ENCODE measurements around the gene POU4F1. TPM values are rescaled to one million over a fixed set of nuclear protein-coding genes. Genes with fewer than 3 reads are reported as not detected.
A peak's percentile ranks its signal among the peaks of the same experiment; 100 is the strongest.
"Not testable (repeated sequence)": the region's sequence is repeated elsewhere in the genome, so short reads cannot be mapped to it uniquely, and the experiment has no call there.

Gene POU4F1, protein sequence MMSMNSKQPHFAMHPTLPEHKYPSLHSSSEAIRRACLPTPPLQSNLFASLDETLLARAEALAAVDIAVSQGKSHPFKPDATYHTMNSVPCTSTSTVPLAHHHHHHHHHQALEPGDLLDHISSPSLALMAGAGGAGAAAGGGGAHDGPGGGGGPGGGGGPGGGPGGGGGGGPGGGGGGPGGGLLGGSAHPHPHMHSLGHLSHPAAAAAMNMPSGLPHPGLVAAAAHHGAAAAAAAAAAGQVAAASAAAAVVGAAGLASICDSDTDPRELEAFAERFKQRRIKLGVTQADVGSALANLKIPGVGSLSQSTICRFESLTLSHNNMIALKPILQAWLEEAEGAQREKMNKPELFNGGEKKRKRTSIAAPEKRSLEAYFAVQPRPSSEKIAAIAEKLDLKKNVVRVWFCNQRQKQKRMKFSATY
- total RNA-seq: 10 to 100 TPM in 1 of 2 donors, 1 to 10 TPM in 1; 1.6 to 10.7 TPM
- 10 to 100 TPM; 16.6 to 16.8 TPM for polyA plus RNA-seq (ENCODE audit: insufficient read length in 2 of 2)
- long read RNA-seq, donor 1: 0 reads
- long read RNA-seq, donor 2, full-length matches to known transcripts: 1 of 1 reads
- long read RNA-seq, donor 2, partial matches to known transcripts: 0 of 1 reads
- long read RNA-seq, donor 2, other reads (novel, unspliced or antisense): 0 of 1 reads
- long read RNA-seq, donor 3, full-length matches to known transcripts: 2 of 2 reads
- long read RNA-seq, donor 3, partial matches to known transcripts: 0 of 2 reads
- long read RNA-seq, donor 3, other reads (novel, unspliced or antisense): 0 of 2 reads
- long read RNA-seq, donor 4: 0 reads

DNA sequence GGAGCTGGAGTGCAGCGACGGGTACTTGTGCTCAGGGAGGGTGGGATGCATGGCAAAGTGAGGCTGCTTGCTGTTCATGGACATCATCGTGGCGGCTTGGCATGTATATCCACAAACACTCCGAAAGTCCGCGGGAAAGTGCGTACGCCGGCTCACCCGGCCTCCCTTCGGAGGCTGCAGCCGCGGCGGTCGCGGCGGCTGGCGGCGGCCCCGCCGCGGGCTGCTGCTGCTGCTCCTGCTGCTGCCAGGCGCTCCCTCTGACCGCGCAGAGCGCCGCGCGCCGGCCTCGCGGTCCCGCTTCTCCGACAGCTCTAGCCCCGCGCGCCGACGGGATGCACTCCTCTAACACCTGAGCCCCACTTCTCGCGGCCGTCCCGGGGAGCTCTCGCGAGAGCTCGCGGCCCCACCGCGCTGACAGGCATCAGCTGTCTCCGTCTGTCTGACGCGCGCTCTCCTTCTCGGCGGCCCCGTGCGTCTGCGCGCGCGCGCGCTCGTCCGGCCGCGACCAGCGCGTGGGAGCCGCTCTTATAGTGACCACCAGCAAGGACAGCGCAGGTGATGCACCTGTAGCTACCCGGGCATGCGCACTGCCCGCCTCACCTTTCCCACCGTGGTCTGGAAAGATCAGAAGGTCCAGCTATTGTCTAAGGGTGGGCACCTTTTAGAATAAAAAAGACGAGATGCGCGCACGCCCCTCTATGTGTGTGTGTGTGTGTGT lies at the start of gene POU4F1:
POU4F1 (minus strand) TSS at position 313 of the 718 bp plus-strand sequence; CDS start at position 87, 226 bp downstream.
- H3K27ac ChIP-seq (ENCODE audit: low read depth, low read length): no peak within 1 kb of the TSS
- H3K4me3 ChIP-seq (ENCODE audit: low read depth, low read length): peak within 1 kb of the TSS; percentile 18
- no peaks in the 10 kb centered on the region for H3K9me3 ChIP-seq (ENCODE audit: control insufficient read depth, insufficient read depth, low read length)
- peaks cover 96% of the 10 kb centered on the region for H3K27me3 ChIP-seq (ENCODE audit: control insufficient read depth, insufficient read depth, low read length)
- WGBS (ENCODE audit: insufficient coverage): under 1% methylated on average over 76 of the region's 80 CpGs
- peak in 2 of 6 donors; percentile 84 to 93 for DNase-seq (ENCODE audit: low read depth in 4 of 6, low spot score in 6 of 6)
- peaks cover 2% of the 10 kb centered on the region for H3K36me3 ChIP-seq (ENCODE audit: control insufficient read depth, insufficient read depth, low read length)
- peaks cover 36% of the 10 kb centered on the region for H3K4me1 ChIP-seq (ENCODE audit: control insufficient read depth, insufficient read depth, low read length)

DNA sequence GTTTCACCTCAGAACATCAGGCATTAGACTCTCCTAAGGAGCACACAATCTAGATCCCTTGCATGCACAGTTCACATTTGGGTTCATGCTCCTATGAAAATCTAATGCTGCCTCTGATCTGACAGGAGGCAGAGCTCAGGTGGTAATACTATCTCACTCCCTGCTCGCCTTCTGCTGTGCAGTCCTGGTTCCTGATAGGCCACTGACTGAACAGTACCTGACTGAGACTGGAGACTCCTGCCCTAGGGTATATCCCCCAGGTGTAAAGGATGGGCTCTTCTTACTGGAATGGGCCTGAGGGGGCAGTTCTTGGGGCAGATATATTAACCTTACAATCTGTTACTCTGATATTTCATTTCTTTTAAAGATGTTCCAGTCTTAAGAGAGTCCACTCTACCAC lies 49.3 kb upstream of the POU4F1 start:
- DNase-seq (ENCODE audit: low read depth in 4 of 6, low spot score in 6 of 6): no peak
- Histone ChIP-seq H3K4me1 (ENCODE audit: control insufficient read depth, insufficient read depth, low read length) (no peaks in the 10 kb centered on the region), H3K27ac (ENCODE audit: low read depth, low read length) (no peak overlapping the region), H3K9me3 (ENCODE audit: control insufficient read depth, insufficient read depth, low read length) (no peaks in the 10 kb centered on the region), H3K36me3 (ENCODE audit: control insufficient read depth, insufficient read depth, low read length) (no peaks in the 10 kb centered on the region), H3K27me3 (ENCODE audit: control insufficient read depth, insufficient read depth, low read length) (no peaks in the 10 kb centered on the region), H3K4me3 (ENCODE audit: low read depth, low read length) (no peak overlapping the region)
- WGBS (ENCODE audit: insufficient coverage): 90% methylated on average over 1 of the region's 1 CpG

DNA sequence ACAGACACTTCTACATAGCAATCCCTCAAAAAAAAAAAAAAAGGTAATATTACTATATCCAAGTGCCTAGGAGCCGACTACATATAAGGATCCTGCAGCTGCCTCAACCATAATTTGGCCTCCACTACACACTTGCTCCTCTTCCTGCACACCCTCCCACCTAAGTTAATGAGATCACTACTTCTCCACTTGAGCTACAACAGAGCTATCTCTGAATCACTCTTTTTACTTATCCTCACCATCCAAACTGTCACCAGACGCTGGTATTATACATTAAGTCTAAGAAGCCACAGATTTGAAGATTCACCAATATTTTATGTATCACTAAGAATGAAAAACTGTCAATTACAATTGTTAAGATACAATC lies 47.3 kb upstream of the POU4F1 start:
- DNase-seq (ENCODE audit: low read depth in 4 of 6, low spot score in 6 of 6): no peak
- no peak overlapping the region for H3K27ac ChIP-seq (ENCODE audit: low read depth, low read length)
- no peaks in the 10 kb centered on the region for H3K36me3 ChIP-seq (ENCODE audit: control insufficient read depth, insufficient read depth, low read length)
- no peak overlapping the region for H3K4me3 ChIP-seq (ENCODE audit: low read depth, low read length)
- no peaks in the 10 kb centered on the region for H3K27me3 ChIP-seq (ENCODE audit: control insufficient read depth, insufficient read depth, low read length)
- no peaks in the 10 kb centered on the region for H3K4me1 ChIP-seq (ENCODE audit: control insufficient read depth, insufficient read depth, low read length)
- no peaks in the 10 kb centered on the region for H3K9me3 ChIP-seq (ENCODE audit: control insufficient read depth, insufficient read depth, low read length)
- WGBS (ENCODE audit: insufficient coverage): 100% methylated on average over 1 of the region's 2 CpGs

DNA sequence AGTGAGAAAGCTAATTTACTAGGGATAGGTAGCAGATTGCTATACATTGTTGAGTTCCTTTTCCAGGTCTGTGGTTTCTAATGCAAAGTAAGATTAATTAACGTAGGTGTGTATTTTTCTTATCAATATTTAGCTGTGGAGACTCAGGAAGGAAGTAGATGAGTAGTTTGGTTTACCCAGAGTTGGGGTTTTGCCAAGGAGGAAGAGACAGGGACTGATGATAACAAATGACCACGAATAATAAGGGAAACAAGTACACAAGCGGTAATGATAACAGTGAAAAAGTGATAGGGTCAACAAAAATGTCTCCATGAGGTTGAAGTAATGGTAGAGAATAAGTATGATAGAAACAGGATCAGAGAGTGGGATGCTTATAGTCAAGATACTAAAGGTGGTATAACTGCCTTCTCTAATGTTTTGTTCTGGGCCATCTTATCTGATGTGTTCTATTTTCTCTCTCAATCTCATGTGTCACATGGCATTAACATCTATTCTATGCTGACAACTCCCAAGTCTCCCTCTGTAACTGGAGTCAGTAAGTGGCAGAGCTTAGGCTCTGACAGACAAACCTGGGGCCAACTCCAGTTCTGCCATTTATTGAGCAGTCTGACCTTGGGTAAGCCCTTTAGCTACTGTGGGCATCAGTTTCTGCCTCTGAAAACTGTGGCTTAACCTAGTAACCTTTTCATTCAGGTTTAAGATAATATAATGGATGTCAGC lies 46.8 kb upstream of the POU4F1 start:
- H3K27ac ChIP-seq (ENCODE audit: low read depth, low read length): no peak overlapping the region
- no peaks in the 10 kb centered on the region for H3K36me3 ChIP-seq (ENCODE audit: control insufficient read depth, insufficient read depth, low read length)
- no peaks in the 10 kb centered on the region for H3K27me3 ChIP-seq (ENCODE audit: control insufficient read depth, insufficient read depth, low read length)
- DNase-seq (ENCODE audit: low read depth in 4 of 6, low spot score in 6 of 6): no peak
- H3K4me1 ChIP-seq (ENCODE audit: control insufficient read depth, insufficient read depth, low read length): no peaks in the 10 kb centered on the region
- no peaks in the 10 kb centered on the region for H3K9me3 ChIP-seq (ENCODE audit: control insufficient read depth, insufficient read depth, low read length)
- H3K4me3 ChIP-seq (ENCODE audit: low read depth, low read length): no peak overlapping the region
- WGBS (ENCODE audit: insufficient coverage): 95% methylated on average over 3 of the region's 3 CpGs

DNA sequence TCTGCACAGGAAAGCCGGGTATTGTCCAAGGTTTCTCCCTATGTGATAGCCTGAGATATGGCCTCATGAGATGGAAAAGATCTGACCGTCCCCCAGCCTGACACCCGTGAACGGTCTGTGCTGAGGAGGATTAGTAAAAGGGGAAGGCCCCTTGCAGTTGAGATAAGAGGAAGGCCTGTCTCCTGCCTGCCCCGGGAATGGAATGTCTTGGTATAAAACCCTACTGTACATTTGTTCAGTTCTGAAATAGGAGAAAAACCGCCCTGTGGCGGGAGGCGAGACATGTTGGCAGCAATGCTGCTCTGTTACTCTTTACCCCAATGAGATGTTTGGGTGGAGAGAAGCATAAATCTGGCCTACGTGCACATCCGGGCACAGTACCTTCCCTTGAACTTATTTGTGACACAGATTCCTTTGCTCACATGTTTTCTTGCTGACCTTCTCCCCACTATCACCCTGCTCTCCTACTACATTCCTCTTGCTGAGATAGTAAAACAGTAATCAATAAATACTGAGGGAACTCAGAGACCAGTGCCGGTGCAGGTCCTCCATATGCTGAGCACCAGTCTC lies 43.8 kb upstream of the POU4F1 start:
- not testable (repeated sequence) for H3K27me3 ChIP-seq (ENCODE audit: control insufficient read depth, insufficient read depth, low read length); H3K4me1 ChIP-seq (ENCODE audit: control insufficient read depth, insufficient read depth, low read length); DNase-seq (ENCODE audit: low read depth in 4 of 6, low spot score in 6 of 6); H3K4me3 ChIP-seq (ENCODE audit: low read depth, low read length); H3K36me3 ChIP-seq (ENCODE audit: control insufficient read depth, insufficient read depth, low read length); H3K9me3 ChIP-seq (ENCODE audit: control insufficient read depth, insufficient read depth, low read length); H3K27ac ChIP-seq (ENCODE audit: low read depth, low read length)
- 76% methylated on average over 2 of the region's 11 CpGs for WGBS (ENCODE audit: insufficient coverage)

DNA sequence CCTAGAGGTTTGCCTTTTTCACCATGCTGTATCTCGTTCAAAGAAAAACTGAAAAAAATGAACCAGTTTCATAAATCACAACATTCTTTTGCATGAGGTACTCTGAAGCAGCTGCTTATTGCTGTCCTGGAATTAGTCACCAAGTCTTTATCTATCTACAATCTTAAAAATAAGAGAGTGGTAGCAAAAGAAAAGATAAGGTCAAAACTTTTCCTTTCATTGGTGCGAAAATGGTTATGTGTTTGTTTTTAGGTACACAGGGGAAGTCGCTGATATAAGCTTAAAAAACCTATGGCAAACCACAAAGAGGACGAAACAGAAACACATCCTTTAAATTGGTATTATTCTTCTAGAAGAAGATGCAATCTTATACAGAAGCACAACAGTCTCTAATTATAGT lies 34.9 kb upstream of the POU4F1 start:
- H3K27me3 ChIP-seq (ENCODE audit: control insufficient read depth, insufficient read depth, low read length): no peaks in the 10 kb centered on the region
- no peak for DNase-seq (ENCODE audit: low read depth in 4 of 6, low spot score in 6 of 6)
- H3K27ac ChIP-seq (ENCODE audit: low read depth, low read length): no peak overlapping the region
- H3K36me3 ChIP-seq (ENCODE audit: control insufficient read depth, insufficient read depth, low read length): peaks cover 8% of the 10 kb centered on the region
- no peak overlapping the region for H3K4me3 ChIP-seq (ENCODE audit: low read depth, low read length)
- no CpG with 5 or more reads among the region's 4 CpGs for WGBS (ENCODE audit: insufficient coverage)
- no peaks in the 10 kb centered on the region for H3K9me3 ChIP-seq (ENCODE audit: control insufficient read depth, insufficient read depth, low read length)
- H3K4me1 ChIP-seq (ENCODE audit: control insufficient read depth, insufficient read depth, low read length): no peaks in the 10 kb centered on the region

DNA sequence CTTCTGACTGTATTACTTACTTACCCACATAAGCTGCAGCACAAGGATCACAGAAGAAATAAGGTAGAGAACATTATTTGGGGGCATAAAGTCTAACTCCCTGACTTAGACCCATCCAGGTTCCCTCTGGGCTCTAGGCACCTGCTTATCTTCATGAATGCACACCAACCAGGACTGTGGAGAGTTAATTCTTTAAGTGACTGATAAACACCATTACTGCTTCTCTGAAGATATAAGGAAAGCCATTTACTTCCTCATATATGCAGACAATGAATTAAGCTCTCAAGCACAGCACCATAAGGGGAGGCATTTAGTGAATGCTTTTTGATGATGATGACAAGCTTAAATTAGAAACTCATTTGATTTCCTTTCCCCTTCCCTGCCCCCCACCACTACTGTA lies 33.1 kb upstream of the POU4F1 start:
- no peak for DNase-seq (ENCODE audit: low read depth in 4 of 6, low spot score in 6 of 6)
- no peak overlapping the region for H3K4me3 ChIP-seq (ENCODE audit: low read depth, low read length)
- H3K27ac ChIP-seq (ENCODE audit: low read depth, low read length): no peak overlapping the region
- no peaks in the 10 kb centered on the region for H3K9me3 ChIP-seq (ENCODE audit: control insufficient read depth, insufficient read depth, low read length)
- H3K4me1 ChIP-seq (ENCODE audit: control insufficient read depth, insufficient read depth, low read length): no peaks in the 10 kb centered on the region
- peaks cover 4% of the 10 kb centered on the region for H3K36me3 ChIP-seq (ENCODE audit: control insufficient read depth, insufficient read depth, low read length)
- no peaks in the 10 kb centered on the region for H3K27me3 ChIP-seq (ENCODE audit: control insufficient read depth, insufficient read depth, low read length)

DNA sequence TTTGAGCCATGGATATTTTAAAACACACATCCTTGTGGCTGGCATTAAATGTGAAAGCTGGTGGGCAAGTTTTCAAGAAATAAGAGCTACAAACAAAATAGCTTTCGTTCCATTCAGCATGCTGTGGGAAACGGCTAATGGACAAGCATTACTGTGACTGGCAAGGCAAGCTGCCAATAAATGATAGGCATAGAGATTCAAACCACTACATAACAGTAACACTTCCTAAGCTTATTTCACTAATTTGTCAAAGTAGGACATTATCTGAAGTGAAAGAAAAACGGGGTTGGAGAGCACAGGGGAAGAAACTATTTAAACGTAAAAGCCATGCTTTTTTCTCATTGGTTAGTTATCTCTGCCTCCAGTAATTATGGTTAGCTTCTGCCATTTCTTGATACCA lies 29.6 kb upstream of the POU4F1 start:
- Histone ChIP-seq H3K4me1 (ENCODE audit: control insufficient read depth, insufficient read depth, low read length) (no peaks in the 10 kb centered on the region), H3K27ac (ENCODE audit: low read depth, low read length) (no peak overlapping the region), H3K4me3 (ENCODE audit: low read depth, low read length) (no peak overlapping the region), H3K9me3 (ENCODE audit: control insufficient read depth, insufficient read depth, low read length) (no peaks in the 10 kb centered on the region), H3K36me3 (ENCODE audit: control insufficient read depth, insufficient read depth, low read length) (no peaks in the 10 kb centered on the region), H3K27me3 (ENCODE audit: control insufficient read depth, insufficient read depth, low read length) (no peaks in the 10 kb centered on the region)
- DNase-seq (ENCODE audit: low read depth in 4 of 6, low spot score in 6 of 6): peak in 1 of 6 donors; percentile 18
- no CpG with 5 or more reads among the region's 4 CpGs for WGBS (ENCODE audit: insufficient coverage)

DNA sequence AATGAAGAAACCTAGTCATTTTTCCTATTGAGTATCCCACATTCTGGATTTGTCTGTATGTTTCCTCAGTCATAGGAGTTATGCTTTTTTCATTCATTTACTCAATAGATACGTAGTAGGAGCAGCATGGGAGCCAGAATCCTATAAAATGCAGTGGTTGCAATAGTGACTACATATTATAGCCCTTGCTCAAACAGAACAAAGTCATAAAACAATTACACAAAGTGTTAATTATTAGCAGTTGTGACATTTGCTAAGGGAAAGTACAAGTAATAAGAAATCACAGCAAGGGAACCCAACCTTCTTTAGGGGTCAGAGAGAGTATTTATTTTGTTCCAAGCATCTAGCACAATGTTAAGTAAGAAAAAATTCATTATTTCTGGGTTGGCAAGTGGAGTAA lies 27.7 kb upstream of the POU4F1 start:
- Histone ChIP-seq H3K27me3 (ENCODE audit: control insufficient read depth, insufficient read depth, low read length) (no peaks in the 10 kb centered on the region), H3K4me1 (ENCODE audit: control insufficient read depth, insufficient read depth, low read length) (no peaks in the 10 kb centered on the region), H3K9me3 (ENCODE audit: control insufficient read depth, insufficient read depth, low read length) (no peaks in the 10 kb centered on the region), H3K4me3 (ENCODE audit: low read depth, low read length) (no peak overlapping the region), H3K27ac (ENCODE audit: low read depth, low read length) (no peak overlapping the region), H3K36me3 (ENCODE audit: control insufficient read depth, insufficient read depth, low read length) (no peaks in the 10 kb centered on the region)
- WGBS (ENCODE audit: insufficient coverage): no CpG with 5 or more reads among the region's 1 CpG
- no peak for DNase-seq (ENCODE audit: low read depth in 4 of 6, low spot score in 6 of 6)

All from spinal cord (tissue), 10 donors.